ENCODE measurements around the gene IFT88.

The IFT88 gene, protein sequence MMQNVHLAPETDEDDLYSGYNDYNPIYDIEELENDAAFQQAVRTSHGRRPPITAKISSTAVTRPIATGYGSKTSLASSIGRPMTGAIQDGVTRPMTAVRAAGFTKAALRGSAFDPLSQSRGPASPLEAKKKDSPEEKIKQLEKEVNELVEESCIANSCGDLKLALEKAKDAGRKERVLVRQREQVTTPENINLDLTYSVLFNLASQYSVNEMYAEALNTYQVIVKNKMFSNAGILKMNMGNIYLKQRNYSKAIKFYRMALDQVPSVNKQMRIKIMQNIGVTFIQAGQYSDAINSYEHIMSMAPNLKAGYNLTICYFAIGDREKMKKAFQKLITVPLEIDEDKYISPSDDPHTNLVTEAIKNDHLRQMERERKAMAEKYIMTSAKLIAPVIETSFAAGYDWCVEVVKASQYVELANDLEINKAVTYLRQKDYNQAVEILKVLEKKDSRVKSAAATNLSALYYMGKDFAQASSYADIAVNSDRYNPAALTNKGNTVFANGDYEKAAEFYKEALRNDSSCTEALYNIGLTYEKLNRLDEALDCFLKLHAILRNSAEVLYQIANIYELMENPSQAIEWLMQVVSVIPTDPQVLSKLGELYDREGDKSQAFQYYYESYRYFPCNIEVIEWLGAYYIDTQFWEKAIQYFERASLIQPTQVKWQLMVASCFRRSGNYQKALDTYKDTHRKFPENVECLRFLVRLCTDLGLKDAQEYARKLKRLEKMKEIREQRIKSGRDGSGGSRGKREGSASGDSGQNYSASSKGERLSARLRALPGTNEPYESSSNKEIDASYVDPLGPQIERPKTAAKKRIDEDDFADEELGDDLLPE

DNA sequence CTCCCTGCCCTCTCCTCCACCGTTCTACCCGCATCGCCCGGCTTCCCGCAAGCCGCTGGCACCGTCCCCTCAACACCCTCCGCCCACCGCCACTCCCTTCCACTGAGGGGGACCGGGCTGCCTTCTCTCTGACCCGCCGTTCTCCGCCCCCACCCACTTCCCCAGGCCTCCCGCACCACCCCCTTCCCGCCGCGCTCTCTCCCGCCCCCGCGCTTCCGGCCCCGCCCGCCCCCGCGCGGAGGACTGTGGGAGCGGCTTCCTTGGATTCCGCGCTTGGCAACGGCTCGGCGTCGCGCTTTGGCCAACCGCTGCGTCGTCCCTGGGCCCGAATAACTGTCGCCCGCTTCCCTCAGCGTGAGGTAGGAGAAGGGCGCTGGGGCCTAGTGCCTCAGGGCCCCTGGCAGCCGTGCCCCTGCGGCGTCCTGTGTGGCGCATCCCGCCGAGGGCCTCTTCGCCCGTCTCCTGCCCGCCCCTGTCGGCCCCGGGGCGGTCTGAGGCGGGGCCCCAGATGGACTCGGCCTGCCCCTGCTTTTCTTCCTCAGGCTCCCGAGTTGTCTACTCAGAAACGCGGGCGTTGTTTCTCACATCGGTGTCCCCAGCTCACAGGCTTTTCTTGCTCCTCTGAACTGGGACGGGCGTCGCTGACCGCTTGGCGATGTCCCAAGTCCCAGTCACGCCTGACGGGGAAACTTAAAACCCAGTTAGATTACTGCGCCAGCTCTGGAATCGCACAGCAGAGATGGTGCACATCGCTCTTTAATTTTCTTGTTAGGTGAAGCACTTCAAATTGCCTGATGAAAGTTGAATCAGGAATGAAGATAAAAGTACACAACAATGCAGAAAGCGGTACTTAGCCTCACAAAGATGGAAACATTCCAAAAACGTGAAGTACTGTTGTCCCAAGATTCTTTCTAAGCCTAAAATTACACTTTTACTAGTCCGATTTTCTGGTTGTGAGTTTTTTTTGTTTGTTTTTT, at the start of gene IFT88:
Gene IFT88 (plus strand): TSS at position 260 of the 977 bp plus-strand sequence. CDS start 7,229 bp downstream, outside the sequence.
- peak; percentile 41 for DNase-seq

- no peak for DNase-seq
Observed at GRCh38 chr13:20518660-20519100, 48.3 kb upstream of the IFT88 start.

- DNase-seq, result no peak
Observed at GRCh38 chr13:20519875-20520274, 47.1 kb upstream of the IFT88 start.

GRCh38 chr13:20521364-20522115, 45.4 kb upstream of the IFT88 start:
- no peak for DNase-seq

DNA sequence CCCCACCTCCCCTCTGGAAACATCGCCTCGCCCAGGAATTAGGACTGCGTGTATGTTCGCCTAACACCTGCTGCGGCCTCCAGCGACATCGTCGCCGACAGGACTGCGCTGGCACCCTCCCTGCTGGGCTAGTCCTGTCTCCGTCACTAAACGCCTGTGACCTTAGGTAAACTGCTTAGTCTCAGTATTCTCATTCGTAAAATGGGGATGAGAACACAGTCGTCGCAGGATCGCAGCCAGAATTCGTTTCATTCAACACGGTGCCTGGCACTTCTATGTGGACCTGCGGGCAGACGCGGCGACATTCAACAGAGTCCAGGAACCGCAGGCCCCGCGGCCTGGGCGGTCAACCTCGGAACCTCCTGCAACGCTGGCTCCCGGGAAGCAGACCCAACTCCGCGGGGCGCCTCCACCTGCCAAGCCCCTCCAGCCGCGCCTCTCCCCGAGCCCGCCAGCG, 41.8 kb upstream of the IFT88 start:
- DNase-seq, result no peak

GRCh38 chr13:20525601-20526544, 41.1 kb upstream of the IFT88 start, which contains the start of gene CRYL1:
TSS of gene CRYL1 (minus strand) at chr13:20525857. CDS start at chr13:20525794, 63 bp downstream.
- DNase-seq, result no peak

GRCh38 chr13:20526664-20527063, 40.3 kb upstream of the IFT88 start:
- no peak for DNase-seq

DNA sequence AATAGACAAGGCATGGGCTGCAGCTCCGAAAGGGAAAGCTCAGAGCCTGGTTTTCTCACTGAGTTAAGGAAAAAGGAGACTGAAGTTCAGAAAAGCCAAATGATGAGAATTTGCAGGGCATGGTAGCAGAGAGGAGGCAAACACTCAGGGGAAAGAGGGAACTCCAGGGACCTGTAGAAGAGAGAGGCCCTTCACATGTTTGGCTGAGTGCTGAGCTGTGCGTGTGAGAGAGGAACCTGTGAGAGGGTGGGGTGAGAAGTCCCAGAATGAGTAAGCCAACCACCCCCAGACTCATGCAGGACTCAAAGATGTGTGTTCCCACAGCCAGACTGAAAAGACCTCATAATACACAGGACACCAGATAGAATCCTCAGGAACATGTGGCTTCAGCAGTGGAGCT, 38.5 kb upstream of the IFT88 start:
- no peak for DNase-seq

- DNase-seq, result no peak
Observed at GRCh38 chr13:20534038-20534608, 32.8 kb upstream of the IFT88 start.

- no peak for DNase-seq
Observed at GRCh38 chr13:20536992-20537391, 30.0 kb upstream of the IFT88 start.

- DNase-seq, result no peak
Observed at GRCh38 chr13:20544201-20544923, 22.6 kb upstream of the IFT88 start.

DNA sequence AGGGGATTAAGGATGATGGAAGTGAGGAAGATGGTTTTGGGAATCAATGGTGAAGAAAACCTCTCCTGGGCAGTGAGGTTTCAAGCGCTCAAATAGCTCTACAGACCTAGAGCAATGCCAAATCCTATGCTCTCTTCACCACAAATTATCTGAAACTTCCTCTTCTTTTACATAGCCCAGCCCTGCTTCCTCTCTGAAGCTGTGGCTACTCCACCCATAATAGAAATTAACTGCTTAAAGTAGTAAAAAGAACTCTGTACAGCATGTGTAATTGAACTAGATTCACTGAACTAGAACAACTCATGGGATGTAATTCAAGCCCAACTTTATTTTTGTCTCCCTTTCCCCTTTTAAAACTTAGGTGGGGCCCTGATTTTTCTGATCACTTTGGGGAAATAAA, 20.4 kb upstream of the IFT88 start:
- DNase-seq, result no peak

DNA sequence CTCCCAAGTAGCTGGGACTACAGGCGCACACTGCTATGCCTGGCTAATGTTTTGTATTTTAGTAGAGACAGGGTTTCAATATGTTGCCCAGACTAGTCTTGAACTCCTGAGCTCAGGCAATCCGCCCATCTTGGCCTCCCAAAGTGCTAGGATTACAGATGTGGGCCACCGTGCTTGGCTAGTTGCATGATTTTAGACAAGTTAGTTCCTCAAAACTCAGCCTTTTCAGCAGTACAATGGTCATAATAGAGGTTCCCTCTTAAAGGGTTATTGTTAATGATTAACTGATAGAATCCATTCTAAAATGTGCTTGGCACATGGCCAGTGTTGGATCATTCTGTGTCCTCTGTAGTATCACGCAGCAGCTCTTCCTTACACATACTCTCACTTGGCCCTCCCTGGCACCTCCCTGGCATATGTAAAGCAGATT, 19.5 kb upstream of the IFT88 start:
- DNase-seq, result no peak

DNA sequence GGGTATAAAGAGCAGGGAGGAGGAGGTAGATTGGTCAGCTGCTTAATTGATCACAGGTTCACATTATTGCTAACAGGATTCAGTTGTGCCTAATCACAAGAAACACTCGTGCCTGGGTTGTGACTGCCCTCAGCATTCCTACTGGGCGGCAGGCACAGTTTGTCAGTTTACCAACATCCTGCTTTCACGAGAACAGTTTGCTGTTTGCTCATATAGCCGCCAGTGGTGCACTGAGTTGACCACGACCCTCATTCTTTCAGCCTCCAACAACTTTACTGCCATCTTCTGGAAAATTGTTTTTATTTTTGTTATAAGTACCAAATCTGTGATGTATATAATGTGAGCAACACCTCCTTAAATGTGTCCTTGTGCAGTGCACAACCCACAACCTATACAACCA, 16.2 kb upstream of the IFT88 start:
- no peak for DNase-seq

- no peak for DNase-seq
Observed at GRCh38 chr13:20553311-20553710, 13.6 kb upstream of the IFT88 start.

DNA sequence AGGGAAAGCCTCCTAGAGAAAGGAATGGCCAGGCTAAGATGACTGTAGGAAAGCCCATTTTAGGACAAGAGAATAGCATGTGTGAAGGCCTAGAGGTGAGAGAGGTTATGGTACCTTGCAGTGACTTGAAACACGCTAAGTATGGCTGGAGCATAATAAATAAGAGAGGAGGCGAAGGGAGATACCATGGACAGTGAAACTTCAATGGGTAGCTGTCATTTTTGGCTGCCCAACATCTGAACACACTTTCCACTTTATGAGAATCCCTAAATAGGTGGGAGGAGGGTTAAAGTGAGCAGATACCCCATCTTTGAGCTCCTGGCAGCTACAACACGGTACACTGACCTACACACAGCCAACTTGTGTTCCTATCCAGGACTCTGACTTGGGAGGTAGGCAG, 8.0 kb upstream of the IFT88 start:
- no peak for DNase-seq

DNA sequence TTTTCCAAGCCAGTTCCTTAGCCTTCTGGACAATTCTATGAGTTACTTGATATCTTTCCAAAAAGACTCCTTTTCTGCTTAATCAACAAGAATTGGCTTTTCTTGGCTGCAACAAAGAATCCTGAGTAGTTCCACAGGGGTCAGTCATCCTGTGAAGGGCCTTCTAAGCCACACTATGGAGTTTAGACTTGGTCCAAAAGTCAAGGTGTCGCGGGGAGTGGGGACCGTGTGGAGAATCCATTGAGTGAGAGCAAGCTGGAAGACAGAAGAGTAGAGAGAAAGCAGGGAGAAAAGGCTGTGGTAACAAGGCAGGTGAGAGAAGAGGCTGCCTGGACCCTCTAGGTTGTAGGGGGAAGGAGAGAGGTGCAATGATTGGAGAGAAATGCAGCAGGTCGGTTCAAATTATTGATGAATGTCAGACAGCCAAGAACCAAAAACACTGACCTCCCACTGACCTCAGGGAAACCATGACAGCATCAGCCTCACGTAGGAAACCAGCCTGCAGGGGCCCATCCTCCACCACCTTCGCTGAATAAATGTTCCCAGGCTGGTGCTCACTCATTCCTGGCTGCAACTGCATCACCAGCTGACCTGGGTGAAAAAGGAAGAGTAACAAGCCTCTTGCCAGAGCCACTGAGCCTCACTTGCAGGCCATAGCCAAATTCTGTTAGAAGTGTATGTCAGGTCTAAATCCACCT, 7.1 kb upstream of the IFT88 start:
- no peak for DNase-seq

DNA sequence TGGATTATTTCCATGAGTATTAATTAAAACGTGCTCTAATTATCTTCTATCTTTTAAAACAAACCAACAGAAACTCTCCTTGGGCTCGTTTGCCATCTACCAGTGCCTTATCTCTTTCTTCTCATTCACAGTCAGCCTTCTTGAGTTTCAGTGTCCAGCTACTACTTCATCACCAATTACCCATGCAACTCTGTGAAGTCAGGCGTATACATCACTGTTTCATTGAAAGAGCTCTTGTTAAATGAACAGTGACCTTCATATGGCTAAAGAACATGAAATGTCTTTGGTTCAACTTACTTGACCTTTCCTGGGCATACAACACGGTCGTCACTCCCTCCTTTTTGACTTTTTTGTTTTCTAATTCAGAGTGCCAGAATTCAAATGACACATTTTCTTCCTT, 5.2 kb upstream of the IFT88 start:
- DNase-seq, result no peak
